Endodermal cell (in vitro differentiated cells): Measurements from ENCODE around the gene NPC2. TPM values are rescaled to one million over a fixed set of nuclear protein-coding genes. Genes with fewer than 3 reads are reported as not detected.

Experiments used
- DNase-seq: peaks from one replicate; pipeline ENCODE4 v3.0.0-alpha.2; 2017
- H3K27ac ChIP-seq: 2 replicates; pipeline ENCODE4 v1.5.1; 2013; ENCODE audit warnings: mild to moderate bottlenecking, low read depth, low read length, moderate library complexity
- H3K27me3 ChIP-seq: 2 replicates; pipeline ENCODE4 v1.6.1; 2013; ENCODE audit warnings: mild to moderate bottlenecking, low read length, moderate library complexity; ENCODE audit not compliant: insufficient read depth, control insufficient read depth, poor library complexity, severe bottlenecking
- H3K36me3 ChIP-seq: 2 replicates; pipeline ENCODE4 v1.7.0; 2013; ENCODE audit warnings: mild to moderate bottlenecking, low read length, moderate library complexity; ENCODE audit not compliant: control insufficient read depth, insufficient read depth
- H3K4me1 ChIP-seq: one replicate; pipeline ENCODE4 v1.7.0; 2013; ENCODE audit warnings: low read length; ENCODE audit not compliant: control insufficient read depth, insufficient read depth
- H3K4me3 ChIP-seq: 2 replicates; pipeline ENCODE4 v1.5.1; 2013; ENCODE audit warnings: mild to moderate bottlenecking, low read length, moderate library complexity
- H3K9ac ChIP-seq: 2 replicates; pipeline ENCODE4 v1.6.1; 2013; ENCODE audit warnings: mild to moderate bottlenecking, low read length, moderate library complexity; ENCODE audit not compliant: poor library complexity, severe bottlenecking; ENCODE audit errors: extremely low read depth
- H3K9me3 ChIP-seq: 2 replicates; pipeline ENCODE4 v1.6.1; 2013; ENCODE audit warnings: mild to moderate bottlenecking, low read length, moderate library complexity; ENCODE audit not compliant: control insufficient read depth
- H3K27ac Mint-ChIP-seq: 2 replicates; pipeline ENCODE4 v1.8.0; 2020; ENCODE audit warnings: mixed read lengths
- H3K27me3 Mint-ChIP-seq: 2 replicates; pipeline ENCODE4 v1.8.0; 2021; ENCODE audit warnings: mild to moderate bottlenecking, mixed read lengths; ENCODE audit not compliant: insufficient read depth
- H3K36me3 Mint-ChIP-seq: 2 replicates; pipeline ENCODE4 v1.8.0; 2020; ENCODE audit warnings: low read depth, mixed read lengths
- H3K4me1 Mint-ChIP-seq: 2 replicates; pipeline ENCODE4 v1.8.0; 2020; ENCODE audit warnings: mixed read lengths
- H3K4me3 Mint-ChIP-seq: 2 replicates; pipeline ENCODE4 v1.8.0; 2020; ENCODE audit warnings: mild to moderate bottlenecking, moderate library complexity, mixed read lengths
- H3K9me3 Mint-ChIP-seq: 2 replicates; pipeline ENCODE4 v1.8.0; 2020; ENCODE audit warnings: mild to moderate bottlenecking, mixed read lengths
- WGBS, 2 experiments: methylation state at CpG; one replicate each; pipeline versions ENCODE4 v1.1.5 to v1.1.7; 2013; ENCODE audit warnings: missing lambda C conversion rate in 2 of 2, mixed read lengths in 1 of 2; ENCODE audit not compliant: insufficient coverage in 1 of 2, insufficient read length in 1 of 2; 5-methylcytosine and 5-hydroxymethylcytosine counted together
- total RNA-seq, 2 donors: library from RNA; stranded (reverse); fragmentation: NEBNext Ultra II Directional in 1 of 2; extraction: Animal tissue kit (Norgen Biotek cat#: 25700) in 1 of 2; gene quantifications; 2 replicates in 1 of 2; 3 replicates in 1 of 2; pipeline ENCODE4 v1.2.1, GENCODE V29; 2021
- TF ChIP-seq, protein P1 (sequence below): fragments of 200-600 bp; sonication (generic); conservative IDR thresholded peaks from 2 replicates; pipeline ENCODE4 v1.5.0; 2021; ENCODE audit warnings: antibody characterized with exemption, mild to moderate bottlenecking

NPC2 gene
- total RNA-seq, 2 donors from 2014 or later, result 279 to 462 TPM

DNA sequence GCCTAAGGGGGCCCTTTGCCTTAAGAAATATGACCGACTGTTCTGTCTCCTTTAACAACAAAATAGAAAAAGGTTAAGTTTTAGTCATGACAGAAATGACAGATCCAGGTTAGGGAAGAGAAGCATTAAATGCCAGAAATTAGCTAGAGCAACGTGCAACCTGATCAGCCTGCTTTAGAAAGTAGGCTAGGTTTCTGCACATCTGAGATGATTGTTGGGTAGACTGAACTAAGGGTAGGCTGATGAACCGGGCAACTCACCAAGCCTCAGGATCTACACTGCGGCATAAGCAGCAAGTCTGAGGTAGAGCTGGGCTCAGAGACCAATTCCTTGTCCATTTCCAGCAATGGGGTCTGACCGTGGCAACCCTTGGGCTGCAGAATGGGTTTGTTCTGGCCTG, 29.4 kb downstream of the NPC2 start:
- no peaks in the 10 kb centered on the region for H3K9me3 Mint-ChIP-seq

DNA sequence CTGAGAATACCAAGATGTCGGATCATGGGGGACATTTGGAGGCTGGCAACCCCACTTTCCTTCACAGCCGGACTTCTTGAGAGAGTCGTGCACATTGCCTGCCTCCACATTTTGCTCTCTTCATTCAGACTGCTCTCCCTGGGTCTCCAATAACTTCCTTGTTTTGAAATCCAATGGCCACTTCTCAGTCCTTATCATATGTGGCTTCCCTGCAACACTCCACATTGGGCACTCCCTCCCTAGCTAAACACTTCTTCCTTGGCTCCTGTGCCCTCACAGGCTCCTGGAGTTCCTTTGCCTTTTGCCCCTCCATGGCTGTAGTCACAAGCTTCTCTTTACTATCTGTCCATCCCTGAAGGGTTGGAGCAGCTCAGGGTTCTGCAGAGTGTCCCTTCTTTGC, 30.1 kb downstream of the NPC2 start:
- Histone ChIP-seq H3K4me3 (no peak overlapping the region), H3K4me1 (no peaks in the 10 kb centered on the region), H3K27me3 (no peaks in the 10 kb centered on the region), H3K9ac (no peak overlapping the region), H3K27ac (no peak overlapping the region), H3K36me3 (no peaks in the 10 kb centered on the region), H3K9me3 (no peaks in the 10 kb centered on the region)
- DNase-seq, result peak; percentile 25
- Mint-ChIP-seq H3K9me3 (no peaks in the 10 kb centered on the region), H3K27me3 (peaks cover 5% of the 10 kb centered on the region), H3K36me3 (peaks cover 2% of the 10 kb centered on the region), H3K4me1 (peaks cover 5% of the 10 kb centered on the region), H3K27ac (no peak overlapping the region), H3K4me3 (no peak overlapping the region)
- TF ChIP-seq, protein P1, sequence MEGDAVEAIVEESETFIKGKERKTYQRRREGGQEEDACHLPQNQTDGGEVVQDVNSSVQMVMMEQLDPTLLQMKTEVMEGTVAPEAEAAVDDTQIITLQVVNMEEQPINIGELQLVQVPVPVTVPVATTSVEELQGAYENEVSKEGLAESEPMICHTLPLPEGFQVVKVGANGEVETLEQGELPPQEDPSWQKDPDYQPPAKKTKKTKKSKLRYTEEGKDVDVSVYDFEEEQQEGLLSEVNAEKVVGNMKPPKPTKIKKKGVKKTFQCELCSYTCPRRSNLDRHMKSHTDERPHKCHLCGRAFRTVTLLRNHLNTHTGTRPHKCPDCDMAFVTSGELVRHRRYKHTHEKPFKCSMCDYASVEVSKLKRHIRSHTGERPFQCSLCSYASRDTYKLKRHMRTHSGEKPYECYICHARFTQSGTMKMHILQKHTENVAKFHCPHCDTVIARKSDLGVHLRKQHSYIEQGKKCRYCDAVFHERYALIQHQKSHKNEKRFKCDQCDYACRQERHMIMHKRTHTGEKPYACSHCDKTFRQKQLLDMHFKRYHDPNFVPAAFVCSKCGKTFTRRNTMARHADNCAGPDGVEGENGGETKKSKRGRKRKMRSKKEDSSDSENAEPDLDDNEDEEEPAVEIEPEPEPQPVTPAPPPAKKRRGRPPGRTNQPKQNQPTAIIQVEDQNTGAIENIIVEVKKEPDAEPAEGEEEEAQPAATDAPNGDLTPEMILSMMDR, result no peak
- 89 to 92% methylated on average over 3 of the region's 3 CpGs for WGBS, 2 experiments

More for the DNA sequence above, 29.4 kb downstream of the NPC2 start:
- DNase-seq, result no peak
- peaks cover 5% of the 10 kb centered on the region for H3K36me3 Mint-ChIP-seq
- H3K4me1 Mint-ChIP-seq, result peaks cover 10% of the 10 kb centered on the region
- Histone ChIP-seq H3K4me3 (no peak overlapping the region), H3K27me3 (no peaks in the 10 kb centered on the region), H3K36me3 (no peaks in the 10 kb centered on the region), H3K4me1 (no peaks in the 10 kb centered on the region), H3K9me3 (no peaks in the 10 kb centered on the region), H3K9ac (no peak overlapping the region), H3K27ac (no peak overlapping the region)
- WGBS, 2 experiments, result 91 to 92% methylated on average over 5 of the region's 5 CpGs
- TF ChIP-seq, protein P1, result no peak
- H3K4me3 Mint-ChIP-seq, result no peak overlapping the region
- H3K27me3 Mint-ChIP-seq, result peaks cover 5% of the 10 kb centered on the region
- H3K27ac Mint-ChIP-seq, result no peak overlapping the region

DNA sequence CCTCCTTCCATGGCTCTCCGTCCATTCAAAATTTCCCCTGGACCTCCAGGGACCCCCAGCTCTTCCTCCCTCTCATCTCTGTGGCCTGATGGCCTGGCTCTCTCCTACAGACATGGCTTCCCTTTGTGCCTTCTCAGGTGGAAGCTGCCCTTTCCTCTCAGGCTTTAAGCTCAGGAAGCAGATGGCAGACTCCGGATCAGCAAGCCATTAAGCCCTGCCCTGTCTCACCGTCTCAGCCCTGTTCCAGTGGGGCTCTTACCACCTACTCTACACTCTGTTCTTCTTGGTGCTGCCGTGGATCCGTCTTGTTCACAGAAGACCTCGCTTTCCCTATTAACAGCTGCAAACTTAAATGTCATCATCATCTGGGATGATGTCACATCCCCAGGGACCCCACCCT, 33.1 kb downstream of the NPC2 start:
- Histone ChIP-seq H3K36me3 (no peaks in the 10 kb centered on the region), H3K27me3 (no peaks in the 10 kb centered on the region), H3K4me3 (no peak overlapping the region), H3K27ac (no peak overlapping the region), H3K9ac (no peak overlapping the region), H3K9me3 (peaks cover 8% of the 10 kb centered on the region), H3K4me1 (no peaks in the 10 kb centered on the region)
- H3K27ac Mint-ChIP-seq, result no peak overlapping the region
- peaks cover 8% of the 10 kb centered on the region for H3K36me3 Mint-ChIP-seq
- WGBS, 2 experiments, result 95 to 100% methylated on average over 4 to 6 of the region's 6 CpGs
- H3K9me3 Mint-ChIP-seq, result peaks cover 14% of the 10 kb centered on the region
- peaks cover 5% of the 10 kb centered on the region for H3K27me3 Mint-ChIP-seq
- H3K4me1 Mint-ChIP-seq, result peaks cover 7% of the 10 kb centered on the region
- H3K4me3 Mint-ChIP-seq, result no peak overlapping the region
- DNase-seq, result peak; percentile 36
- TF ChIP-seq, protein P1, result no peak
